ENCODE data around the gene PAPOLA. TPM values are rescaled to one million over a fixed set of nuclear protein-coding genes. Genes with fewer than 3 reads are reported as not detected.

The PAPOLA gene
- 64.2 TPM for total RNA-seq

- Histone ChIP-seq H3K27ac (peak within 1 kb of the TSS; percentile 90 to 97), H3K9me3 (no peaks in the 10 kb centered on the region), H3K4me3 (peak within 1 kb of the TSS; percentile 90 to 94), H3K27me3 (no peaks in the 10 kb centered on the region), H3K36me3 (no peaks in the 10 kb centered on the region), H3K4me1 (peaks cover 7 to 15% of the 10 kb centered on the region in 2 donors)
- intact Hi-C loops (cut with DNase I): loop anchor here (1.0 to 10.0 kb wide), 6 partner anchors 111 to 967 kb away; partner anchors contain the start of genes ATG2B, C14orf132, GLRX5 and GSKIP
- DNase-seq (ENCODE audit: low spot score in 2 of 2): peak; percentile 82 to 97
- no peak for TF ChIP-seq CTCF (IDR thresholded peaks at IDR 0.05)
These were observed at the start of gene PAPOLA for GRCh38 chr14:96501740-96502620. Gene PAPOLA, plus strand, starts transcription at chr14:96502382. Its CDS starts 211 bp downstream, at chr14:96502593.

GRCh38 chr14:96452684-96453083, 49.5 kb upstream of the PAPOLA start:
- no peak for TF ChIP-seq CTCF (IDR thresholded peaks at IDR 0.05)
- no peak overlapping the region for H3K4me3 ChIP-seq
- H3K9me3 ChIP-seq: no peaks in the 10 kb centered on the region
- no peaks in the 10 kb centered on the region for H3K36me3 ChIP-seq
- intact Hi-C loops (cut with DNase I): no loop called here
- H3K4me1 ChIP-seq: no peaks in the 10 kb centered on the region
- H3K27me3 ChIP-seq: no peaks in the 10 kb centered on the region
- H3K27ac ChIP-seq: no peak overlapping the region
- DNase-seq (ENCODE audit: low spot score in 2 of 2): no peak

DNA sequence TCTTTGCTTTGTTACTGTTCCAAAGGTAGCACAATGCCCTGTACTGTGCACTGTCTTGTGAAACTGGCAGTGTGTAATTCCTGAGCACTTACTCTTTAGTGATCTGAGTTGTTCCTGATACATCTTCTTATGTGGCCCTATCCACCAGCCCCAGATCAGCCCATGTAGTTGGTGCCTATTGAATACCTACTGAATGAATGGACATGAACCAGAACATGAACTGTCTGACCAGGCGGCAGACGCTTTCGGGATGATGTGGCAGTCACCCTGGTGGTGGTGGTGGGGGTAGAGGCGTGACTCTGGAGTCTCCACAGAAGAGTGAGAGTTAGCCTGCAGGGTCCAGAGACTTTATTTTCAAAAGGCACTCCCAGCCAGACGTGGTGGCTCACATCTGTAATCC, 46.6 kb upstream of the PAPOLA start:
- Histone ChIP-seq H3K4me1 (no peaks in the 10 kb centered on the region), H3K9me3 (no peaks in the 10 kb centered on the region), H3K4me3 (no peak overlapping the region), H3K36me3 (no peaks in the 10 kb centered on the region), H3K27ac (no peak overlapping the region), H3K27me3 (no peaks in the 10 kb centered on the region)
- no peak for DNase-seq (ENCODE audit: low spot score in 2 of 2)
- intact Hi-C loops (cut with DNase I): no loop called here
- no peak for TF ChIP-seq CTCF (IDR thresholded peaks at IDR 0.05)

DNA sequence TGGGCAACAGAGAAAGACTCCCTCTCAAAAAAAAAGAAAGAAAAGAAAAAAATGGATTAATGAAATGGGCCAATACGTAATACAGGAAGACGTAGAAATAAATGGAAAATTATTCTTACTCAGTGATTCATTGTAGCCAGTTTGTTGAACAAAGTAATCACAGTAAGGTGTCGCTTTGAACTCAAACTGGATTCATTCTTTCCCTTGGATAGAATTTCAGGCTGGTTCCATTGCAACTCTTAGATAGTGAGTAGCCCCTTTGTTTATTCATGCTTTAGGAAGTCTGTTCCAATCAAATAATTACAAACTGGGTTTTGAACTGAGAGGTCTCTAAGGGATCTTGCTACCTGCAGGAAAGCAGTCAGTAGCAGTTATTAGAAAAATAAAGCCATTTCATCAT, 42.3 kb upstream of the PAPOLA start:
- Histone ChIP-seq H3K4me3 (no peak overlapping the region), H3K36me3 (no peaks in the 10 kb centered on the region), H3K9me3 (no peaks in the 10 kb centered on the region), H3K27ac (no peak overlapping the region), H3K4me1 (no peaks in the 10 kb centered on the region), H3K27me3 (no peaks in the 10 kb centered on the region)
- intact Hi-C loops (cut with DNase I): no loop called here
- no peak for DNase-seq (ENCODE audit: low spot score in 2 of 2)
- TF ChIP-seq CTCF (IDR thresholded peaks at IDR 0.05): no peak

DNA sequence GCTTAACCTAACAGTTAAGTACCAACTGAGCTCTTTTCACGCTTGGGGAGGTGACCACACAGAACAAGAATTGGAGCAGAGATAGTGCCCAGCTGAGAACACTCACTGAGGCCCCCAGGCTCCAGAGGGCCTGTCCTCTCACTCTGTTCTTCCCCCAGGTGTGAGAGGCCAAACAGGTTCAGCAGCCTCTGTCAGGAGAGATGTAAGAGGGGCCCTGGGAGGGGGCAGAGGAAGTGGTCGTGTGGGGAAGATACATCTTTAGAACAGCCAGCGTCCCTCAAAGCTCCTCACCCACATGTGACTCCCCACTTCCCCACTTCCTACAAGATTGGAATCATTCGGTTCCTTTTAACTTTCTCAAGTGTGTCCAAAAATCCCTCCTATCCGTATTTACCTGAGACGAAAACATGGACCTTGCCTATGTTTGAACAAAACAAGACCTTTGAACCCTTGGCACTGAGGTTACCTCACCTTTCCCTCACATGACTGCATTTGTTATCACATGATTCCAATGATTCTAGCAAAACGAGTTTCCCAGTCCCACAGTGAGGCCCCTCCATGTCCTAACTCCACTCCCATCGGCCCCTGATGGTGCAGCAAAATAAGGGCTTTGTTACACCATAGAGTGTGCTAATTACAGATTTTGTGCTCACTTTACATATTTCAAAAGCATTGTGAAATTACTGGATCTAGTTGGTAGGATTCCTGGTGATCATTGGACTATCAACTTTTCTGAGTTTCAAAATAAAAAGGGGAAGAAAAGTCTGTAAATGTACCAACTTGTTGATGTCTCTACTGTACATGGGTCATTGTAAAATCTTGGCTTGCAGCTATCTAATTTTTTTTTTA, 40.0 kb upstream of the PAPOLA start:
- no peak for TF ChIP-seq CTCF (IDR thresholded peaks at IDR 0.05)
- Histone ChIP-seq H3K36me3 (no peaks in the 10 kb centered on the region), H3K4me3 (no peak overlapping the region), H3K9me3 (no peaks in the 10 kb centered on the region), H3K27me3 (no peaks in the 10 kb centered on the region), H3K27ac (no peak overlapping the region), H3K4me1 (no peaks in the 10 kb centered on the region)
- DNase-seq (ENCODE audit: low spot score in 2 of 2): no peak
- intact Hi-C loops (cut with DNase I): no loop called here
